ENCODE data around the gene NDUFAF2. TPM values are rescaled to one million over a fixed set of nuclear protein-coding genes. Genes with fewer than 3 reads are reported as not detected.

NDUFAF2 gene
- total RNA-seq, 1 experiment from 2014 or later, result 44.5 TPM

- H3K27ac Mint-ChIP-seq (ENCODE audit: unreplicated experiment), result no peak overlapping the region
- DNase-seq, result no peak
- no peaks in the 10 kb centered on the region for H3K27me3 Mint-ChIP-seq (ENCODE audit: unreplicated experiment)
- H3K4me3 Mint-ChIP-seq (ENCODE audit: low read depth, unreplicated experiment), result no peak overlapping the region
- no TSS peak for BruUV-seq (replicated peaks)
- no peaks in the 10 kb centered on the region for H3K9me3 Mint-ChIP-seq (ENCODE audit: low read depth, unreplicated experiment)
- intact Hi-C loops (cut with micrococcal nuclease; ENCODE audit: unreplicated experiment), result no loop called here
- H3K4me1 Mint-ChIP-seq (ENCODE audit: low read depth, unreplicated experiment), result peaks cover 9% of the 10 kb centered on the region
- no peaks in the 10 kb centered on the region for H3K36me3 Mint-ChIP-seq (ENCODE audit: insufficient read depth, unreplicated experiment)
- no peak for TF ChIP-seq CTCF (IDR thresholded peaks at IDR 0.05; ENCODE audit: unreplicated experiment)
- CTCF ChIA-PET, result no interaction called here
Measured at GRCh38 chr5:61171479-61171878, 226.5 kb downstream of the NDUFAF2 start.

- H3K36me3 Mint-ChIP-seq (ENCODE audit: insufficient read depth, unreplicated experiment), result no peaks in the 10 kb centered on the region
- H3K4me1 Mint-ChIP-seq (ENCODE audit: low read depth, unreplicated experiment), result no peaks in the 10 kb centered on the region
- BruUV-seq (replicated peaks), result no TSS peak
- H3K9me3 Mint-ChIP-seq (ENCODE audit: low read depth, unreplicated experiment), result no peaks in the 10 kb centered on the region
- DNase-seq, result no peak
- no peaks in the 10 kb centered on the region for H3K27me3 Mint-ChIP-seq (ENCODE audit: unreplicated experiment)
- CTCF ChIA-PET, result no interaction called here
- H3K27ac Mint-ChIP-seq (ENCODE audit: unreplicated experiment), result no peak overlapping the region
- intact Hi-C loops (cut with micrococcal nuclease; ENCODE audit: unreplicated experiment), result no loop called here
- TF ChIP-seq CTCF (IDR thresholded peaks at IDR 0.05; ENCODE audit: unreplicated experiment), result no peak
- no peak overlapping the region for H3K4me3 Mint-ChIP-seq (ENCODE audit: low read depth, unreplicated experiment)
Measured at GRCh38 chr5:61176631-61177030, 231.6 kb downstream of the NDUFAF2 start.

GRCh38 chr5:61177070-61177469 lies 232.1 kb downstream of the NDUFAF2 start:
- no peak overlapping the region for H3K27ac Mint-ChIP-seq (ENCODE audit: unreplicated experiment)
- no peaks in the 10 kb centered on the region for H3K27me3 Mint-ChIP-seq (ENCODE audit: unreplicated experiment)
- no peak for TF ChIP-seq CTCF (IDR thresholded peaks at IDR 0.05; ENCODE audit: unreplicated experiment)
- no peak for DNase-seq
- H3K4me3 Mint-ChIP-seq (ENCODE audit: low read depth, unreplicated experiment), result no peak overlapping the region
- CTCF ChIA-PET, result no interaction called here
- no peaks in the 10 kb centered on the region for H3K36me3 Mint-ChIP-seq (ENCODE audit: insufficient read depth, unreplicated experiment)
- H3K9me3 Mint-ChIP-seq (ENCODE audit: low read depth, unreplicated experiment), result no peaks in the 10 kb centered on the region
- no TSS peak for BruUV-seq (replicated peaks)
- intact Hi-C loops (cut with micrococcal nuclease; ENCODE audit: unreplicated experiment), result no loop called here
- no peaks in the 10 kb centered on the region for H3K4me1 Mint-ChIP-seq (ENCODE audit: low read depth, unreplicated experiment)

GRCh38 chr5:61177716-61178115 lies 232.7 kb downstream of the NDUFAF2 start:
- DNase-seq, result no peak
- CTCF ChIA-PET, result interaction anchor here (0.9 kb wide), 1 partner anchor 154 kb away, joined by 4 read pairs; the partner anchor contains the start of gene ZSWIM6
- H3K27me3 Mint-ChIP-seq (ENCODE audit: unreplicated experiment), result no peaks in the 10 kb centered on the region
- intact Hi-C loops (cut with micrococcal nuclease; ENCODE audit: unreplicated experiment), result no loop called here
- H3K9me3 Mint-ChIP-seq (ENCODE audit: low read depth, unreplicated experiment), result no peaks in the 10 kb centered on the region
- no peak for TF ChIP-seq CTCF (IDR thresholded peaks at IDR 0.05; ENCODE audit: unreplicated experiment)
- BruUV-seq (replicated peaks), result no TSS peak
- no peaks in the 10 kb centered on the region for H3K36me3 Mint-ChIP-seq (ENCODE audit: insufficient read depth, unreplicated experiment)
- H3K4me1 Mint-ChIP-seq (ENCODE audit: low read depth, unreplicated experiment), result no peaks in the 10 kb centered on the region
- no peak overlapping the region for H3K4me3 Mint-ChIP-seq (ENCODE audit: low read depth, unreplicated experiment)
- H3K27ac Mint-ChIP-seq (ENCODE audit: unreplicated experiment), result no peak overlapping the region

All from Calu3 (cell line).